Measurements from ENCODE around the gene DSCAML1.

DSCAML1 gene

GRCh38 chr11:117710211-117710610 is 86.8 kb downstream of the DSCAML1 start:
- no peak for TF ChIP-seq CTCF (IDR thresholded peaks at IDR 0.05)
- Mint-ChIP-seq H3K4me1 (peaks cover 46% of the 10 kb centered on the region), H3K4me3 (no peak overlapping the region), H3K36me3 (ENCODE audit: low read depth) (no peaks in the 10 kb centered on the region), H3K27me3 (ENCODE audit: low read depth, poor library complexity) (peaks cover 85% of the 10 kb centered on the region), H3K27ac (no peak overlapping the region), H3K9me3 (no peaks in the 10 kb centered on the region)
- no peak for DNase-seq

- no peak for TF ChIP-seq CTCF (IDR thresholded peaks at IDR 0.05)
- H3K9me3 Mint-ChIP-seq: no peaks in the 10 kb centered on the region
- H3K36me3 Mint-ChIP-seq (ENCODE audit: low read depth): no peaks in the 10 kb centered on the region
- no peak overlapping the region for H3K4me3 Mint-ChIP-seq
- peaks cover 41% of the 10 kb centered on the region for H3K4me1 Mint-ChIP-seq
- no peak overlapping the region for H3K27ac Mint-ChIP-seq
- peaks cover 85% of the 10 kb centered on the region for H3K27me3 Mint-ChIP-seq (ENCODE audit: low read depth, poor library complexity)
- DNase-seq: no peak
Measured at GRCh38 chr11:117706322-117706814, 90.6 kb downstream of the DSCAML1 start.

GRCh38 chr11:117705866-117706265 is 91.2 kb downstream of the DSCAML1 start:
- Mint-ChIP-seq H3K9me3 (no peaks in the 10 kb centered on the region), H3K27me3 (ENCODE audit: low read depth, poor library complexity) (peaks cover 80% of the 10 kb centered on the region), H3K4me3 (no peak overlapping the region), H3K36me3 (ENCODE audit: low read depth) (no peaks in the 10 kb centered on the region), H3K27ac (no peak overlapping the region), H3K4me1 (peaks cover 38% of the 10 kb centered on the region)
- no peak for TF ChIP-seq CTCF (IDR thresholded peaks at IDR 0.05)
- no peak for DNase-seq

DNA sequence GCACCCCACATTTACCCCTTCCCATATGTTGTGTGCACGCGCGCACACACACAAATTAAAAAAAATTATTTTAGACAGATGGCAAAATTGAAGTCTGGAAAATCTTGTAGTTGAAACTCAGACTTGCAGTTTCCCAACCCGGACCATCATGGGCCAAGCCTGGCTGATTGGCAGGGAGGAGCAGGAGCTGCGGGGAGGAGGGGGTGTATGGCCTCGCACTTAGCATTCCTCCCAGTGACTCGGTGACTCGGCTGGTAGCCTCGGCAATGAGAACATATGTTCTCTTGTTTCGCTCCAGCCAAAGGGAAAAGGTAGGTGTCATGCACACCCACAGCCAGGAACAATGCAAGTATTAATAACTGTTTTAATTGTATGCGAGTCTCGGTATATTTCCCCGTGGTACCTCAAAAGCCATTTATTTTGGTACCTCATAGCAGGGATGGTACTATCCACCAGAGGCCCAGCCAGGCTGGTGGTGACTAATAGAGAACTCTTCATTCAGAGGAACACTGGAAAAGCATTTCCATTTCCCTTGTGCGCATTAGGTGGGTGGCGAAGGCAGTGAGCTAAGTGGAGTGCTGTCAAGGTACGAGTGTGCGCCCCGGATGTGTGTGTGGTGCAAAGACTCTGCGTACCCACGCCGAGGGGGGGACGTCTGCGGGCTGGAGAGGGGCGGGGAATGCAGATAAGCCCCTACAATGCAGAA is 92.5 kb downstream of the DSCAML1 start:
- Mint-ChIP-seq H3K27ac (no peak overlapping the region), H3K9me3 (no peaks in the 10 kb centered on the region), H3K36me3 (ENCODE audit: low read depth) (no peaks in the 10 kb centered on the region), H3K4me1 (peaks cover 38% of the 10 kb centered on the region), H3K27me3 (ENCODE audit: low read depth, poor library complexity) (peaks cover 79% of the 10 kb centered on the region), H3K4me3 (no peak overlapping the region)
- no peak for DNase-seq
- TF ChIP-seq CTCF (IDR thresholded peaks at IDR 0.05): no peak

DNA sequence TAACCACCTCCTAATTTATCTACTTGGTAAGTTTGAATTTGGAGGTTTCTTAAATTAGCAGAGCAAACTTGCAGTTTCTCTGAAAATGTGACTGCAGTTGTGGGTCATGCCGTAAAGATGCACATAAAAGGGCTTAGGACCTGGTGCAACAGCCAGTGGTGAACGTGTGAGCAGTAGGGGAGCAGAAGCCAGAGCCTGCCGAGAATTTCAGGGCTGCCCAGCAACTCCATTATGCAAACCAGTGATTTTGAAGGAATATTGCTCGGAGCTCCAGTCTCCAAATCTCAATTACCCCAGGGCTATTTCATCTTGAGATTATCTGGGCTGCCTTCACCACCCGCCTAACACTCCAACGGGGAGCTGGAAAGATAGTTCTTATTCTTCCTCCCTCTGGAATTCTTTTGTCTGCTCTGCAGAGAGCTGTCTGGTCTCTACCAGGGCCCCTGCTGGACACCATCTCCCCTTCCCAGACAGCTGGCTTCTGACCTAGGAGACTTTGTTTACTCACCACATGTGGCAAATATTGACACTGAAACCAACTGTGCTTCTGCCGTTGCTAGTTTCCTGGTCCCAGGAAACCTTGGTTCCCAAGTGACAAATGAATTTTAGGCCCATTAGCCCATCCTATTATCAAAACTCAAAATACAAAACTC is 93.9 kb downstream of the DSCAML1 start:
- H3K27me3 Mint-ChIP-seq (ENCODE audit: low read depth, poor library complexity): peaks cover 76% of the 10 kb centered on the region
- no peaks in the 10 kb centered on the region for H3K9me3 Mint-ChIP-seq

More for the DNA sequence above, 93.9 kb downstream of the DSCAML1 start:
- no peak overlapping the region for H3K27ac Mint-ChIP-seq
- peaks cover 45% of the 10 kb centered on the region for H3K4me1 Mint-ChIP-seq
- no peak for DNase-seq
- H3K4me3 Mint-ChIP-seq: no peak overlapping the region
- no peak for TF ChIP-seq CTCF (IDR thresholded peaks at IDR 0.05)
- no peaks in the 10 kb centered on the region for H3K36me3 Mint-ChIP-seq (ENCODE audit: low read depth)
